IPS-18a (cell line): ENCODE measurements around the gene MRPL24.

Experiments used
- H3K27ac ChIP-seq: one replicate; pipeline ENCODE4 v1.5.1; 2013; ENCODE audit warnings: low read length
- H3K27me3 ChIP-seq: one replicate; pipeline ENCODE4 v1.6.1; 2013; ENCODE audit warnings: mild to moderate bottlenecking, low read length; ENCODE audit not compliant: control insufficient read depth, insufficient read depth
- H3K36me3 ChIP-seq: one replicate; pipeline ENCODE4 v1.6.1; 2013; ENCODE audit warnings: low read depth, low read length; ENCODE audit not compliant: control insufficient read depth
- H3K4me1 ChIP-seq: one replicate; pipeline ENCODE4 v1.6.1; 2013; ENCODE audit warnings: low read depth, low read length; ENCODE audit not compliant: control insufficient read depth
- H3K4me3 ChIP-seq: one replicate; pipeline ENCODE4 v1.5.1; 2013; ENCODE audit warnings: low read length
- H3K9ac ChIP-seq: one replicate; pipeline ENCODE4 v1.6.1; 2013; ENCODE audit warnings: mild to moderate bottlenecking, low read length, moderate library complexity
- H3K9me3 ChIP-seq: one replicate; pipeline ENCODE4 v1.6.1; 2013; ENCODE audit warnings: low read depth, low read length; ENCODE audit not compliant: control insufficient read depth

The MRPL24 gene

GRCh38 chr1:156740237-156740740 lies 599 bp downstream of the MRPL24 start:
- H3K4me1 ChIP-seq, result peaks cover 15% of the 10 kb centered on the region
- H3K9me3 ChIP-seq, result no peaks in the 10 kb centered on the region
- H3K9ac ChIP-seq, result peak overlapping the region; percentile 88
- H3K4me3 ChIP-seq, result peak overlapping the region; percentile 93
- peak overlapping the region; percentile 72 for H3K27ac ChIP-seq
- peaks cover 26% of the 10 kb centered on the region for H3K36me3 ChIP-seq
- no peaks in the 10 kb centered on the region for H3K27me3 ChIP-seq

GRCh38 chr1:156738916-156739315 lies 2.0 kb downstream of the MRPL24 start:
- peaks cover 14% of the 10 kb centered on the region for H3K4me1 ChIP-seq
- no peaks in the 10 kb centered on the region for H3K9me3 ChIP-seq
- no peak overlapping the region for H3K9ac ChIP-seq
- H3K27ac ChIP-seq, result no peak overlapping the region
- peaks cover 22% of the 10 kb centered on the region for H3K36me3 ChIP-seq
- no peak overlapping the region for H3K4me3 ChIP-seq
- H3K27me3 ChIP-seq, result no peaks in the 10 kb centered on the region

- Histone ChIP-seq H3K9me3 (no peaks in the 10 kb centered on the region), H3K27me3 (no peaks in the 10 kb centered on the region), H3K27ac (no peak overlapping the region), H3K4me3 (no peak overlapping the region), H3K36me3 (peaks cover 17% of the 10 kb centered on the region), H3K9ac (no peak overlapping the region), H3K4me1 (peaks cover 14% of the 10 kb centered on the region)
Observed at GRCh38 chr1:156738407-156738806, 2.5 kb downstream of the MRPL24 start.

- H3K27ac ChIP-seq, result no peak overlapping the region
- H3K27me3 ChIP-seq, result no peaks in the 10 kb centered on the region
- H3K9ac ChIP-seq, result no peak overlapping the region
Observed at GRCh38 chr1:156733989-156734584, 6.8 kb downstream of the MRPL24 start.

GRCh38 chr1:156728599-156729462 lies 12.1 kb downstream of the MRPL24 start, which contains the start of gene ISG20L2:
ISG20L2 (minus strand) TSS chr1:156728766; CDS start chr1:156727652, 1,114 bp downstream.
- H3K9me3 ChIP-seq, result no peaks in the 10 kb centered on the region
- H3K27ac ChIP-seq, result peak within 1 kb of the TSS; percentile 80
- H3K4me1 ChIP-seq, result peaks cover 20% of the 10 kb centered on the region
- H3K36me3 ChIP-seq, result peaks cover 21% of the 10 kb centered on the region
- H3K9ac ChIP-seq, result peak within 1 kb of the TSS; percentile 89
- no peaks in the 10 kb centered on the region for H3K27me3 ChIP-seq
- peak within 1 kb of the TSS; percentile 100 for H3K4me3 ChIP-seq

More at GRCh38 chr1:156733989-156734584, 6.8 kb downstream of the MRPL24 start:
- no peaks in the 10 kb centered on the region for H3K9me3 ChIP-seq
- no peaks in the 10 kb centered on the region for H3K4me1 ChIP-seq
- peaks cover 3% of the 10 kb centered on the region for H3K36me3 ChIP-seq
- H3K4me3 ChIP-seq, result no peak overlapping the region

- Histone ChIP-seq H3K4me1 (peaks cover 20% of the 10 kb centered on the region), H3K27me3 (no peaks in the 10 kb centered on the region), H3K36me3 (peaks cover 29% of the 10 kb centered on the region), H3K27ac (peak within 1 kb of the TSS; percentile 80), H3K9ac (peak within 1 kb of the TSS; percentile 89), H3K4me3 (peak within 1 kb of the TSS; percentile 100), H3K9me3 (no peaks in the 10 kb centered on the region)
Observed at GRCh38 chr1:156727926-156728598, 12.8 kb downstream of the MRPL24 start, which contains the start of gene METTL25B. METTL25B (plus strand) TSS chr1:156728469; CDS start chr1:156729105, 636 bp downstream.

GRCh38 chr1:156727492-156727891 lies 13.4 kb downstream of the MRPL24 start:
- H3K4me3 ChIP-seq, result peak overlapping the region; percentile 100
- H3K9me3 ChIP-seq, result no peaks in the 10 kb centered on the region
- H3K4me1 ChIP-seq, result peaks cover 20% of the 10 kb centered on the region
- peak overlapping the region; percentile 89 for H3K9ac ChIP-seq
- H3K36me3 ChIP-seq, result peaks cover 31% of the 10 kb centered on the region
- H3K27ac ChIP-seq, result no peak overlapping the region
- no peaks in the 10 kb centered on the region for H3K27me3 ChIP-seq

GRCh38 chr1:156726549-156727226 lies 14.2 kb downstream of the MRPL24 start:
- peaks cover 35% of the 10 kb centered on the region for H3K36me3 ChIP-seq
- H3K9ac ChIP-seq, result no peak overlapping the region
- peak overlapping the region; percentile 56 for H3K4me3 ChIP-seq
- no peaks in the 10 kb centered on the region for H3K9me3 ChIP-seq
- H3K27me3 ChIP-seq, result no peaks in the 10 kb centered on the region
- H3K27ac ChIP-seq, result no peak overlapping the region
- peaks cover 20% of the 10 kb centered on the region for H3K4me1 ChIP-seq

GRCh38 chr1:156725683-156726280 lies 15.1 kb downstream of the MRPL24 start:
- Histone ChIP-seq H3K9ac (no peak overlapping the region), H3K9me3 (no peaks in the 10 kb centered on the region), H3K27me3 (no peaks in the 10 kb centered on the region), H3K4me1 (peaks cover 20% of the 10 kb centered on the region), H3K27ac (no peak overlapping the region), H3K4me3 (peak overlapping the region; percentile 56), H3K36me3 (peaks cover 44% of the 10 kb centered on the region)

GRCh38 chr1:156721535-156721934 lies 19.4 kb downstream of the MRPL24 start:
- Histone ChIP-seq H3K9ac (no peak overlapping the region), H3K36me3 (peaks cover 45% of the 10 kb centered on the region), H3K27ac (no peak overlapping the region), H3K4me1 (peaks cover 13% of the 10 kb centered on the region), H3K4me3 (no peak overlapping the region), H3K27me3 (no peaks in the 10 kb centered on the region), H3K9me3 (no peaks in the 10 kb centered on the region)
